ENCODE data around the gene F10.
A peak's percentile ranks its signal among the peaks of the same experiment; 100 is the strongest.

The F10 gene

DNA sequence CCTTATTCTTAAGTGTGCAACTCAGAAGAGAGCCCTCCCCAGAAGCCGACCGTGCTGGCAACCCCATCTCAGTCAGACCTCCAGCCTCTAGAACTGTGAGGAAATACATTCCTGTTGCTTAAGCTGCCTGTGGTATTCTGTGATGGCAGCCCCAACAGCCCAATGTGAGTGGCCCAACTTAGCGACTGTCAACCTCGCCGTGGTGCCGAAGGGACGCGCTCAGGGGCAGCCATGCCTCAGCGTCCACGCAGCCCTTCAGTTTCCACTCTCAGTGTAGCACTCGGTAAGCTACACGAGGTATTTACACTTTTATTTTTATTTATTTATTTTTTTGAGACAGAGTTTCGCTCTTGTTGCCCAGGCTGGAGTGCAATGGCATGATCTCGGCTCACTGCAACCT lies 54.2 kb downstream of the F10 start:
- DNase-seq = no peak

DNA sequence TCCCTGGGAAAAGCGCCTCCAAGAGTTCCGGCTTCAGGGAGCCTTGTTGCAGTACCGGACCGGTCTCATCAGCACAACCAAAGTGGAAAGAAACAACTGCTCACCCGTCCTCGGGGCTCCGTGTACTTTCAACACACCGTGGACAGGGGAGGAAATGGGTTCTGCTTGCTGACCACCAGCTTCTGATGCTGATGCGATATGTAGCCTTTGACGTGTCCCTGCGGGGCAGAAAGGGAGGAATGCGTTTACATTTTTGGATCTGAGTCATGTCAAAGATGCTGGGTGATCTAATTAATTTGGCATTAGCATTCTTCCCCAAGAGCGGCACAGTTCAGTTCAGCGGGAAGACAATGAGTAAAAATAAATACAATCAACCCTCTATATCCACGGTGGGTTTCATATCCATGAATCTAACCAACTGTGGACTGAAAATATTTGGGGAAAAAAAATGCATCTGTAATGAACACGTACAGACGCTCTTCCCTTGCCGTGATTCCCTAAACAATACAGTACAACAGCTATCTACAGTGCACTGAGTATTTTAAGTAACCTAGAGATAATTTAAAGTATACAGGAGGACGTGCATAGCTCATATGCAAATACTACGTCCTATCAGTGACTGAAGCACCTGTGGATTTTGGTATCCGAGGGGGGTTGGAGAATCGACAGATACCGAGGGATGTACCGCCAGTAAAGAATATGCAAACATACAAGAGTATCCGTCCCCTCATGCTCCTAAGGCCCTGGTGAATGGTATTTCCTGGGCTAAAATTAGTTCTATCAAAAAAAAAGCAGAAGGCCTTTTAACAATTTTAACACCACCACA lies 55.7 kb downstream of the F10 start:
- no peak for DNase-seq

- no peak for DNase-seq
Measured at GRCh38 chr13:113178896-113179167, 56.2 kb downstream of the F10 start.

DNA sequence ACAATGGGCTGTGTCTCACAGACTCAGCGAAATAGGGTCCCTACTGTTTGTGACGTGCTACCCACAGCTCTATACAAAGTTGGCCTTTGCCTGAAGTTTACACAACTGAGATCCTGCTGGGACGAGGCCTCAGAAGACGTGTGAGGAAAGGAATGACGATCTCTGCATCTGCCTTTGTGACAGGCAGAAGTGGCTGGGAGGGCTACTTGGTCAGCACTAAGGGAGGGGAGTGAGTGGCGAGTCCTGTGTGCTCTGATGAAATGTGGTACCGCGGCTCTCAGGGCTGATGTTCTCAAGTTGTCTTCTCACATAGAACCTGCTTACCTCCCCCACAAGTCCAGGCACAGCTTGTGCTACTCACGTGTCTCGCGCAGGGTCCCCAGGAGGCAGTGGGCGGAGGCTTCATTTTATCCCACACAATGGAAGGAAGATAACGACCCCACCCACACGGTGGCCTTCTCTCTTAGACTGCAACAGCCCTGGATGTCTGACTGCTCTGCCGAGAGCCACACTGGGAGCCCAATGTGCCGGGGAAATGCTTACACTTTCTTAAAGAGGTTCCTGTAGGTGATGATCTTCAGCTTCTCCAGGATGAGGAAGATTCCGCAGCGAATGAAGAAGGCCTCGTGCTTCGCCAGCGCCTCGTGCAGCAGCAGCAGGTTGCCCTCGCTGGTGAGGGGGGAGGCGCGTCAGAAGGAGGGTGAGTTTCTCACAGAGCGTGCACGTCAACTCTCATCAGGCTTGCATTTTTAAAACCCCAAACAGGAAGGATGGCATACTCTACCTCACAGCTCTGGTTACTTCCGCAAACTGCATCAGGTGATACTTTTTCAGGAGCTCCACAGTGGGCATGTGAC lies 57.0 kb downstream of the F10 start:
- peak; percentile 40 for DNase-seq

DNA sequence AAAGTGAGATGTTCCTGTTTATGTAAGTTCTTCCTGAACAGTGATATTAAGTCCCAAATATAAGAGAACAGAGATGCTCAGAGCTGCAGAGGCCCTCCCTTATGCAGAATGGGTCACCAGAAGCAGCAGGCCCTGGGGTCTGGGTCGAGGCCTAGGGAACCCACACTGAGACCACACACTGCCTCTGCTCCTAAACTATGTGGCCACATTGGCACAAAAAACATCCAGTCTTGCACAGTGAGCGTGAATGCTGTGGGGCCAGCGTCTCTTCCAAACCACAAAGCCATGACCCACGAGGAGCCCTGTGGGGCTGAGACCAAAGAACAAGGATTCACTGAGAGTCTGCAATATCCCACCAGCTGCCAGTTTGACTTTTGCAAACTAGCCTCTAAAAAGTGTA lies 59.4 kb downstream of the F10 start:
- no peak for DNase-seq

DNA sequence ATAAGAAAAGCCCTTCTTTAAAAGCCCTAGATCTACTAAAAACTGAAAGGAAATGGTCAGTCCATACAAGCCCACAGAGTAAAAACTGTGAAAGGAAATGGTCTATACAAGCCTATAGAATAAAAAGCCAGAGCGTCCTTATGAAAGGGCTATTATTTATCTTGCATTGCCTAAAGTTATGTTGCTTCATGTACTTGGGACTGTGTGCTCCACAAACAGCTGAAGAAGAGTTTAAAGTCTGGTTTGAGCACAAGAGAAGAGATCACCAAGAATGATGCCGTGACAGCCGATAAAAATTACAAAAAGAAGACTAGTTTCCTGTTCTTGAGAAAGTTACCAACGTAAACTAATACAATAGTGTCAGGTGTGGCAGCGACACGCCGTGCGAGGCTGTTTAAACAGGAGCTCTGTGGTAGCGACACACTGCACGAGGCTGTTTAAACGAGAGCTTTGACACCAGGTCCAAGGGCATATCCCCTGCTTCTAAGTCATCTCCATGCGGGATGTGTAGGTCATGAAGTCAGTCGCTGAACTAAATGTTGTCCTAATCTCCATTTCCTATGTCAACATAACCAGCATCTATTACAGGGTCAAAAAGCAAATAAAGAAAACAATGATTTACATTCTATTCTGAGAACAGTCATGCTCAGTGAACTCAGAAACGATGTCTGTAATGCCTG lies 61.0 kb downstream of the F10 start:
- no peak for DNase-seq

GRCh38 chr13:113184568-113185440 lies 62.2 kb downstream of the F10 start:
- peak; percentile 37 for DNase-seq

- DNase-seq = no peak
Measured at GRCh38 chr13:113186061-113186900, 63.7 kb downstream of the F10 start.

DNA sequence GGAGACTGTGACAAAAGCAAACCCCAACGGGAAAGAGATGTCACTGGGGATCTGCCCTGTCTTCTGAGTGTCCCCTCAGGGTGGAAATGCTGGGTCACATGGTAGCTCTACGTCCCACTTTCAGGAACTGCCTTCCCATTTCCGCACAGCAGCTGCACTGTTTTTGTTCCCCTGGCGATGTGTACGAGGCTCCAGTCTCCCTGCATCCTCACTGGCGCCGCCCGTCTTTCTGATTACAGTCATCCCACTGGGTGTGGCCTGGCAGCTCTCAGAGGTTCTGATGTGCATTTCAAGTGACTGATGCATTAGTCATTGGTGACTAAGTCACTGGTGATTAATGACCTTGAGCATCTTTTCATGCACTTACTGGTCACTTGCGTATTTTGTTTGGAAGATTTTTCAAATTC lies 64.7 kb downstream of the F10 start:
- no peak for DNase-seq

GRCh38 chr13:113187883-113188665 lies 65.5 kb downstream of the F10 start:
- no peak for DNase-seq

DNA sequence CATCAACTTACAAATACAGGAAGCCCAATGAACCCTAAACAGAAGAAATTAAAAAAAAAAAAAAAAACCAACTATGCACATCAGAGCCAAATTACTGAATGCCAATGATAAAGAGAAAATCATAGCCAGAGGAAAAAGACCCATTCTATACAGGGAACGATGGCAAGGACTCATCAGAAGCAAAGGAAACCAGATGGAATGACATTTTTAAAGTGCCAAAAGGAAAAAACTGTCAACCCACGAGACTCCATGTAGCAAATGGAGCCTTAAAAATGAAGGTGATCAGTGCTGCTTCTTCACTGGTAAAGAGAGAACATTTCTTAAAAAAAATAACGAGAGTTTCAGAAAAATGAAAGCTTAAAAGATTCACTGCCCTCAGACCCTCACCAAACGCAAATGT lies 67.6 kb downstream of the F10 start:
- no peak for DNase-seq

- no peak for DNase-seq
Measured at GRCh38 chr13:113192279-113192678, 69.7 kb downstream of the F10 start.

- DNase-seq = no peak
Measured at GRCh38 chr13:113192902-113193301, 70.3 kb downstream of the F10 start.

DNA sequence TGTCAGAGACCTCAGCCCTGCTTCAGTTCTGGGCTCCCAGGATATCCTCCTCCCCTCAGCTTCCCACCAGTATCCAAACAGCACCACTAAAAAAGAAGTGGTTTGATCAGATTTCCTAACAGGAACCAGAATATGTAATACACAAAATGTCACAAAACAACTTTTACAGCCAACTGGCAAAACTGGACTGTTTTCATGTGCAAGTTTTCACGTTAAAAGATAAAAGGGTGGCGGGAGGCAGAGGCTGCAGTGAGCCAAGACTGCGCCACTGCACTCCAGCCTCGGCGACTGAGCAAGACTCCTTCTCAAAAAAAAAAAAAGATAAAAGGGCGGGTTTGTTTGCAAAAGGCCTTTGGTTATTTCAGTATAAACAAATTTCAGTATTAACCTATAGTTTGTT lies 72.8 kb downstream of the F10 start:
- no peak for DNase-seq

DNA sequence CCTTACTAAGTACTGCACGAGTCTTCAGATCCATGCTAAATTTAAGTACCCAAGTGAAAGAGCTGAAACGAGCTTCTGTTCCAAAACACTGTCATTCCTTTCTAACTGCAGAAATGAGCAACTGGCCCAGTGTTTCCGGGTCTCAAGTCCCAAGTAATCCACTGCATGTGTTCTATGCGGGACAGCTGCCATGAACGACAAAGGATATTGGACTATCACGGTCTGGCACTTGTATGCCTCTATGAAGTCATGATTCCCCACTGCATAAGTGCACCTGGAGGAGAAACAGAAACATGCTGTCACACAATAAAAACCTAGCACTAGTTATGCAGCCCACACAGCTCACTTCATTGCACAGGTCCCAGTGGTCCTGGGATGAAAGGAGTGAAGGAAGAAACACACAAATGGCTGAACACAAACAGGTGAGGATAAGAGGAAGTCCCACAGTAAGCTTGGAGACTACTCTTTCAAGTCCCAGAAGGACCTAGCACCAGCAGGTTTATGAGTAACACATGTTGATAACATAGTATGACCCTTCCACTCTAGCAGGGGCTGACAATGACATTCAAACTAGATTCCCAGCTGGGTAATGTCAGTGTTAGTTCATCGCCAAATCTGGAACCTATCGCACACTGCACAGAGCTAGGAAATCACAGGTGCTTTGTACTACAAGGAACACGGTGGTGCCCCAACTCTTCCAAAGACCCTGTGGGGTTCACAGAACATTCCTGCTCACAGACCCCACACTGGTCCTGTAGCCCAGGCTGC lies 74.6 kb downstream of the F10 start:
- DNase-seq = no peak
